Activated T-cell treated with anti-CD3 and anti-CD28 coated beads, Interleukin-2, amount 50 U/mL, for 24 hours (primary cell): ENCODE measurements around the gene CNBD2.
"Not testable (repeated sequence)": the region's sequence is repeated elsewhere in the genome, so short reads cannot be mapped to it uniquely, and the experiment has no call there.

Source experiments
- DNase-seq: peaks from one replicate; pipeline ENCODE4 v3.0.0-alpha.2; 2020
- H3K27ac Mint-ChIP-seq: 2 replicates; pipeline ENCODE4 v1.8.0; 2020; ENCODE audit warnings: mild to moderate bottlenecking, mixed read lengths
- H3K27me3 Mint-ChIP-seq: 2 replicates; pipeline ENCODE4 v1.8.0; 2020; ENCODE audit warnings: mixed read lengths
- H3K36me3 Mint-ChIP-seq: 2 replicates; pipeline ENCODE4 v1.8.0; 2020; ENCODE audit warnings: low read depth, mixed read lengths
- H3K4me1 Mint-ChIP-seq: 2 replicates; pipeline ENCODE4 v1.8.0; 2020; ENCODE audit warnings: low read depth, mixed read lengths
- H3K4me3 Mint-ChIP-seq: 2 replicates; pipeline ENCODE4 v1.8.0; 2020; ENCODE audit warnings: mild to moderate bottlenecking, moderate library complexity, mixed read lengths
- H3K9me3 Mint-ChIP-seq: 2 replicates; pipeline ENCODE4 v1.8.0; 2020; ENCODE audit warnings: mixed read lengths

CNBD2 gene

GRCh38 chr20:35954907-35955251 is 13.5 kb upstream of the CNBD2 start:
- peaks cover 24% of the 10 kb centered on the region for H3K4me1 Mint-ChIP-seq
- DNase-seq, result no peak

GRCh38 chr20:35956616-35957015 is 11.8 kb upstream of the CNBD2 start:
- Mint-ChIP-seq H3K27me3 (no peaks in the 10 kb centered on the region), H3K4me1 (peaks cover 22% of the 10 kb centered on the region)

More at GRCh38 chr20:35954907-35955251, 13.5 kb upstream of the CNBD2 start:
- H3K9me3 Mint-ChIP-seq, result peaks cover 5% of the 10 kb centered on the region
- H3K4me3 Mint-ChIP-seq, result peak overlapping the region; percentile 100
- peaks cover 30% of the 10 kb centered on the region for H3K36me3 Mint-ChIP-seq
- H3K27me3 Mint-ChIP-seq, result no peaks in the 10 kb centered on the region
- H3K27ac Mint-ChIP-seq, result peak overlapping the region; percentile 100

DNA sequence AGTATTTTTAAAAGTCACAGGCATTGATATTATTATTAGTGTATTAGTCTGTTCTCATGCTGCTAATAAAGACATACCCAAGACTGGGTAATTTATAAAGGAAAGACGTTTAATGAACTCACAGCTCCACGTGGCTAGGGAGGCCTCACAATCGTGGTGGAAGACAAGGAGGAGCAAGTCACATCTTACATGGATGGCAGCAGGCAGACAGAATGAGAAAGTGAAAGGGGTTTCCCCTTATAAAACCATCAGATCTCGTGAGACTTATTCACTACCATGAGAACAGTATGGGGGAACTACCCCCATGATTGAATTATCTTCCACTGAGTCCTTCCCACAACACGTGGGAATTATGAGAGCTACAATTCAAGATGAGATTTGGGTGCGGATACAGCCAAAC is 9.1 kb upstream of the CNBD2 start:
- not testable (repeated sequence) for H3K27me3 Mint-ChIP-seq, H3K4me3 Mint-ChIP-seq, H3K9me3 Mint-ChIP-seq, H3K27ac Mint-ChIP-seq, H3K36me3 Mint-ChIP-seq, H3K4me1 Mint-ChIP-seq, DNase-seq

More at GRCh38 chr20:35956616-35957015, 11.8 kb upstream of the CNBD2 start:
- no peak for DNase-seq
- Mint-ChIP-seq H3K4me3 (no peak overlapping the region), H3K9me3 (peaks cover 5% of the 10 kb centered on the region), H3K36me3 (peaks cover 26% of the 10 kb centered on the region), H3K27ac (no peak overlapping the region)

DNA sequence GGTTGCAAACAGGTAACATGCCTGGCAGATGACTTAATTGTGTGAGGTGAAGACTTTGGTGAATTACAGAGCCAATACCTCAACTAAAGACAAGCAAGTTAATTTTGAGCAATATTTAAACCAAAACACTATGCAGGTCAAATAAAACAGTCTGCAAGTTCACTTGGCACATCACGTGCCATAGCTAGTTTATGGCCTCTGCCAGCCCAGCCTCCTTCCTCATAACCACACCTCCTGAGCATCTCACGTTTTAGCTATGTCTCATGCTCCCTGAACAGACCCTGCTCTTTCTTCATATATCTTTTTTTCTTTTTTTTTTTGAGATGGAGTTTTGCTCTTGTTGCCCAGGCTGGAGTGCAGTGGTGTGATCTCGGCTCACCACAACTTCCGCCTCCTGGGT is 4.5 kb upstream of the CNBD2 start:
- Mint-ChIP-seq H3K9me3 (peaks cover 4% of the 10 kb centered on the region), H3K36me3 (no peaks in the 10 kb centered on the region), H3K27me3 (no peaks in the 10 kb centered on the region), H3K4me3 (no peak overlapping the region), H3K4me1 (peaks cover 3% of the 10 kb centered on the region), H3K27ac (no peak overlapping the region)
- DNase-seq, result no peak

- H3K9me3 Mint-ChIP-seq, result no peaks in the 10 kb centered on the region
- H3K27me3 Mint-ChIP-seq, result no peaks in the 10 kb centered on the region
- DNase-seq, result no peak
- no peak overlapping the region for H3K27ac Mint-ChIP-seq
- H3K36me3 Mint-ChIP-seq, result no peaks in the 10 kb centered on the region
- H3K4me1 Mint-ChIP-seq, result peaks cover 3% of the 10 kb centered on the region
- no peak overlapping the region for H3K4me3 Mint-ChIP-seq
These were observed 540 bp downstream of the CNBD2 start for GRCh38 chr20:35968930-35969329.

GRCh38 chr20:35971981-35972380 is 3.6 kb downstream of the CNBD2 start:
- no peak for DNase-seq
- no peaks in the 10 kb centered on the region for H3K27me3 Mint-ChIP-seq
- no peaks in the 10 kb centered on the region for H3K36me3 Mint-ChIP-seq
- no peaks in the 10 kb centered on the region for H3K9me3 Mint-ChIP-seq
- no peaks in the 10 kb centered on the region for H3K4me1 Mint-ChIP-seq
- no peak overlapping the region for H3K4me3 Mint-ChIP-seq
- no peak overlapping the region for H3K27ac Mint-ChIP-seq

DNA sequence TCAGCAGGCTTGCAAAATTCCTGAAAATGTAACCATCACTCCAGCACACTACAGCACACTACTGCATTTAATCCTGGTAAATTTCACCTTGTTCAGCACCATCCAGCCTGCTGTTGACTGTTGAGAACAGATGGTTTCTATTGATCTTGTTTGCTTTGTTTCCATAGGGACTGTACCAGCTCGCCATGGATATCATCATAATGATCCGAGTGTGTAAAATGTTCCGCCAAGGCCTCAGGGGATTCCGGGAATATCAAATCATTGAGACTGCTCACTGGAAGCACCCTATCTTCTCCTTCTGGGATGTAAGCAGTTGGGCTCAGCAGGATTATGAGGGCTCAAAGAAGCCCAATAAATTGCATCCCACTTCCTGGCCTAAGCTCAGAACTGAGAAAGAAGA is 4.1 kb downstream of the CNBD2 start:
- no peak overlapping the region for H3K27ac Mint-ChIP-seq
- no peak for DNase-seq
- no peaks in the 10 kb centered on the region for H3K36me3 Mint-ChIP-seq
- H3K4me1 Mint-ChIP-seq, result no peaks in the 10 kb centered on the region
- no peaks in the 10 kb centered on the region for H3K27me3 Mint-ChIP-seq
- H3K9me3 Mint-ChIP-seq, result no peaks in the 10 kb centered on the region
- H3K4me3 Mint-ChIP-seq, result no peak overlapping the region

DNA sequence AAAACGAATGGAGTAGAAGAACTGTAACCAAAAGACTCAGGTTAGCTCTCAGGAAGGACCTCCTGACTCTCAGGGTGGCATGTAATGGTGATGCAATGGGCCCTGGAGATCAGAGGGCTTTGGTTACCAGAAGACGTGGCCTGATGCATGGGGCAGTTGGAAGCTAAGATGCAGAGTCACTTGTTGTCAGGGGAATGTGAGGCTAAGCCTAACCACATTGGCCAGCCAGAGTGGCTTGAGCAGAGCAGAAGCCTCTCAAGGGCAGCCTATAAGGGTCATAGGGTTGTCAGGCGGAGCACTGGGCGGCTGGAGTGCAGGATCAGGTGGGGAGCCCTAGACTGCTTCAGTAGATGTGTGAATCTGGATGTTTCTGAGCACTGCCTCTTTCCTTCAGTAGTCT is 5.9 kb downstream of the CNBD2 start:
- DNase-seq, result no peak
- no peaks in the 10 kb centered on the region for H3K4me1 Mint-ChIP-seq
- H3K27ac Mint-ChIP-seq, result no peak overlapping the region
- H3K9me3 Mint-ChIP-seq, result no peaks in the 10 kb centered on the region
- no peaks in the 10 kb centered on the region for H3K36me3 Mint-ChIP-seq
- no peak overlapping the region for H3K4me3 Mint-ChIP-seq
- H3K27me3 Mint-ChIP-seq, result no peaks in the 10 kb centered on the region

DNA sequence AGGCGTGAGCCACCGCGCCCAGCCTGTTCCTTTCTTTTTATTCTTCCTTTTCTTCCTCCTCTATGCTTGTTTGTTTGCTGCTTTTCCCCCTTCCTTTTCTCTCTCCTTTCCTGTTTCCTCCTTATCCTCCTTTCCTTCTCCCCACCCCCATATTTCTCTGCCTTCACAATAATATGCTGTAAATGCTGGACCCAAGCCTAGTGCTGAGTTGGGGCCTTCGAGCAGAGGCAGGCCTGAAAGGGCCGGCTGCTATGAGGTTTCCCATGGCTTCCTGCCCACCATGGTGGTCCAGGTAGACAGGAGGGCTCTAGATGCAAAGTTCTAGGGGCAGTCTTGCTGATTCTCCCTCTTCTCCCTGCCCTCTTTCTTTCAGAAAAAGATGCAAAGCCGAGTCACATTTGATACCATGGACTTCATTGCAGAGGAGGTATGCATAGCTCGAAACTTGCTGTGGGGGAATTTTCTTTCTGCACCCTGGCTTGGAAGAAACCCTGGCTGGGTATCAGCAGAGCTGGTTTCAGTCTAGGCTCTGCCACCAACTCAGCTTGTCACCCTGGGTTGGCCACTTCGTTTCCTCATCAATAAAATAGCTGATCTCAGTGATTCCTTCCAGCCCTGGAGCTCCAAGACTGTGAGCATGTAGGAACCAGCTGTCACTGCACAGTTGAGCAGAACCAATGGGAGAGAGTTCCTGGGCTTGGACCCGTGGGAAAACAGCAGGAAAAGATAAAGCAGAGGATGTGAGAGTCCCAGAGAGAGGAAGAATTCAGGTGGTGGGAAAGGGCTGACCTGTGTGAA is 7.4 kb downstream of the CNBD2 start:
- DNase-seq, result no peak
- Mint-ChIP-seq H3K4me3 (no peak overlapping the region), H3K27ac (no peak overlapping the region), H3K9me3 (no peaks in the 10 kb centered on the region), H3K36me3 (no peaks in the 10 kb centered on the region), H3K27me3 (no peaks in the 10 kb centered on the region), H3K4me1 (no peaks in the 10 kb centered on the region)

GRCh38 chr20:35978041-35978513 is 9.7 kb downstream of the CNBD2 start:
- no peak overlapping the region for H3K4me3 Mint-ChIP-seq
- H3K27ac Mint-ChIP-seq, result no peak overlapping the region
- peaks cover 4% of the 10 kb centered on the region for H3K27me3 Mint-ChIP-seq
- H3K4me1 Mint-ChIP-seq, result no peaks in the 10 kb centered on the region
- DNase-seq, result no peak
- H3K9me3 Mint-ChIP-seq, result no peaks in the 10 kb centered on the region
- no peaks in the 10 kb centered on the region for H3K36me3 Mint-ChIP-seq

- Mint-ChIP-seq H3K9me3 (no peaks in the 10 kb centered on the region), H3K36me3 (no peaks in the 10 kb centered on the region), H3K4me3 (no peak overlapping the region), H3K27me3 (peaks cover 4% of the 10 kb centered on the region), H3K4me1 (no peaks in the 10 kb centered on the region), H3K27ac (no peak overlapping the region)
- no peak for DNase-seq
These were observed 11.2 kb downstream of the CNBD2 start for GRCh38 chr20:35979544-35979943.

- Mint-ChIP-seq H3K36me3 (no peaks in the 10 kb centered on the region), H3K27ac (no peak overlapping the region), H3K9me3 (no peaks in the 10 kb centered on the region), H3K4me3 (no peak overlapping the region), H3K27me3 (peaks cover 4% of the 10 kb centered on the region), H3K4me1 (no peaks in the 10 kb centered on the region)
- no peak for DNase-seq
These were observed 13.6 kb downstream of the CNBD2 start for GRCh38 chr20:35981969-35982368.

GRCh38 chr20:35984382-35984781 is 16.0 kb downstream of the CNBD2 start:
- peaks cover 9% of the 10 kb centered on the region for H3K27me3 Mint-ChIP-seq
- no peak overlapping the region for H3K4me3 Mint-ChIP-seq
- DNase-seq, result no peak
- H3K27ac Mint-ChIP-seq, result no peak overlapping the region
- H3K36me3 Mint-ChIP-seq, result no peaks in the 10 kb centered on the region
- no peaks in the 10 kb centered on the region for H3K9me3 Mint-ChIP-seq
- no peaks in the 10 kb centered on the region for H3K4me1 Mint-ChIP-seq

DNA sequence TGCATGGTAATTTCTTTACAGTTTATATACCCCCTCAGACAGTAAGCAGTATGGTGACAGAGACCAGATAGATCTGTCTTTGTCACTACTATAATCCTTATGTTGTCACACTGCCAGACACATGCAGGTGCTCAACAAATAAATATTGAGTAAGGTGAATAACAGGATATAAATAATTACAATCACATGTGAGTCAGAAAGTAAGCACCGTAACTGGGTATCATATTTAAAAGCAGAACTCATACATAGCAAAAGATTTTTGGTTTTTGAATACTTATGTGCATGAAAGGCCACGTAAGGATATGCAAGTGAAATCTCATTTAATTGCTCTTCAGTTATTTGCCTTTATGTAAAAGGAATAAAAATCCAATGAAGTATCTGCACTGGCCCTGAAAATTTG is 17.4 kb downstream of the CNBD2 start:
- no peaks in the 10 kb centered on the region for H3K9me3 Mint-ChIP-seq
- H3K4me1 Mint-ChIP-seq, result no peaks in the 10 kb centered on the region
- DNase-seq, result no peak
- peaks cover 9% of the 10 kb centered on the region for H3K27me3 Mint-ChIP-seq
- H3K4me3 Mint-ChIP-seq, result no peak overlapping the region
- no peak overlapping the region for H3K27ac Mint-ChIP-seq
- no peaks in the 10 kb centered on the region for H3K36me3 Mint-ChIP-seq

- peaks cover 8% of the 10 kb centered on the region for H3K27me3 Mint-ChIP-seq
- no peak overlapping the region for H3K27ac Mint-ChIP-seq
- no peak overlapping the region for H3K4me3 Mint-ChIP-seq
- no peaks in the 10 kb centered on the region for H3K9me3 Mint-ChIP-seq
- H3K4me1 Mint-ChIP-seq, result peaks cover 4% of the 10 kb centered on the region
- no peaks in the 10 kb centered on the region for H3K36me3 Mint-ChIP-seq
- DNase-seq, result no peak
These were observed 20.6 kb downstream of the CNBD2 start for GRCh38 chr20:35988910-35989463.
